ENCODE measurements around the gene TRH. TPM values are rescaled to one million over a fixed set of nuclear protein-coding genes. Genes with fewer than 3 reads are reported as not detected.

The TRH gene
- total RNA-seq, 4 donors from 2014 or later, result not detected

- Histone ChIP-seq H3K36me3 (no peaks in the 10 kb centered on the region), H3K27me3 (no peaks in the 10 kb centered on the region), H3K4me3 (no peak overlapping the region), H3K27ac (no peak overlapping the region), H3K4me1 (no peaks in the 10 kb centered on the region), H3K9me3 (peaks cover 0 to 4% (median 0%) of the 10 kb centered on the region in 4 donors)
- no peak for DNase-seq
- TF ChIP-seq POLR2A (IDR thresholded peaks at IDR 0.05), result no peak
- TF ChIP-seq, protein P1, sequence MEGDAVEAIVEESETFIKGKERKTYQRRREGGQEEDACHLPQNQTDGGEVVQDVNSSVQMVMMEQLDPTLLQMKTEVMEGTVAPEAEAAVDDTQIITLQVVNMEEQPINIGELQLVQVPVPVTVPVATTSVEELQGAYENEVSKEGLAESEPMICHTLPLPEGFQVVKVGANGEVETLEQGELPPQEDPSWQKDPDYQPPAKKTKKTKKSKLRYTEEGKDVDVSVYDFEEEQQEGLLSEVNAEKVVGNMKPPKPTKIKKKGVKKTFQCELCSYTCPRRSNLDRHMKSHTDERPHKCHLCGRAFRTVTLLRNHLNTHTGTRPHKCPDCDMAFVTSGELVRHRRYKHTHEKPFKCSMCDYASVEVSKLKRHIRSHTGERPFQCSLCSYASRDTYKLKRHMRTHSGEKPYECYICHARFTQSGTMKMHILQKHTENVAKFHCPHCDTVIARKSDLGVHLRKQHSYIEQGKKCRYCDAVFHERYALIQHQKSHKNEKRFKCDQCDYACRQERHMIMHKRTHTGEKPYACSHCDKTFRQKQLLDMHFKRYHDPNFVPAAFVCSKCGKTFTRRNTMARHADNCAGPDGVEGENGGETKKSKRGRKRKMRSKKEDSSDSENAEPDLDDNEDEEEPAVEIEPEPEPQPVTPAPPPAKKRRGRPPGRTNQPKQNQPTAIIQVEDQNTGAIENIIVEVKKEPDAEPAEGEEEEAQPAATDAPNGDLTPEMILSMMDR (IDR thresholded peaks at IDR 0.05), result no peak
These were observed 31.5 kb upstream of the TRH start for GRCh38 chr3:129943020-129943419.

DNA sequence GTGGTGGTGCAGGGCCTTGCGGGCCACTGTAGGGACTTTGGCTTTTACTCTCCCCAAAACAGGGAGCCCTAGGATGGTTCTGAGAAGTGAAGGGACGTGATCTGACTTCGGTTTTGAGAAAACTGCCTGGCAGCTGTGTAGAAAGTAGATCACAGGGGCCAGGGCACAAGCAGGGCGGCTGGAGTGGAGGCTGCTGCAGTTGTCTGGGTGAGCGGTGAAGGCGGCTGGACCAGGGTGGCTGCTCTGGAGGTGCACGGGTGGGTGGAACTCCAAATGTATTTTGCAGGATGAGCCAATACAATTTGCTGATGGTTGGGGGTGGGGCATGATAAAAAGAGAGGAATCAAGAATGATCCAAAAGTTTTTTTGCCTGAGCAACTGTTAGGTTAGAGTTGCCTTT is 29.8 kb upstream of the TRH start:
- Histone ChIP-seq H3K27ac (no peak overlapping the region), H3K36me3 (no peaks in the 10 kb centered on the region), H3K27me3 (no peaks in the 10 kb centered on the region), H3K4me3 (no peak overlapping the region), H3K9me3 (peaks cover 0 to 4% (median 0%) of the 10 kb centered on the region in 4 donors), H3K4me1 (no peaks in the 10 kb centered on the region)
- no peak for DNase-seq
- TF ChIP-seq, protein P1 (IDR thresholded peaks at IDR 0.05), result no peak
- no peak for TF ChIP-seq POLR2A (IDR thresholded peaks at IDR 0.05)

GRCh38 chr3:129947538-129948240 is 26.8 kb upstream of the TRH start:
- TF ChIP-seq, protein P1 (IDR thresholded peaks at IDR 0.05), result no peak
- TF ChIP-seq POLR2A (IDR thresholded peaks at IDR 0.05), result no peak
- H3K27me3 ChIP-seq, result no peaks in the 10 kb centered on the region
- H3K9me3 ChIP-seq, result peaks cover 0 to 4% (median 0%) of the 10 kb centered on the region in 4 donors
- H3K36me3 ChIP-seq, result no peaks in the 10 kb centered on the region
- no peak overlapping the region for H3K27ac ChIP-seq
- no peak overlapping the region for H3K4me3 ChIP-seq
- no peak for DNase-seq
- no peaks in the 10 kb centered on the region for H3K4me1 ChIP-seq

- H3K27me3 ChIP-seq, result no peaks in the 10 kb centered on the region
- H3K36me3 ChIP-seq, result no peaks in the 10 kb centered on the region
- no peak overlapping the region for H3K4me3 ChIP-seq
- no peak for TF ChIP-seq POLR2A (IDR thresholded peaks at IDR 0.05)
- TF ChIP-seq, protein P1 (IDR thresholded peaks at IDR 0.05), result no peak
- DNase-seq, result no peak
- peaks cover 0 to 4% (median 0%) of the 10 kb centered on the region in 4 donors for H3K9me3 ChIP-seq
- H3K27ac ChIP-seq, result no peak overlapping the region
- no peaks in the 10 kb centered on the region for H3K4me1 ChIP-seq
These were observed 24.0 kb upstream of the TRH start for GRCh38 chr3:129950318-129951046.

DNA sequence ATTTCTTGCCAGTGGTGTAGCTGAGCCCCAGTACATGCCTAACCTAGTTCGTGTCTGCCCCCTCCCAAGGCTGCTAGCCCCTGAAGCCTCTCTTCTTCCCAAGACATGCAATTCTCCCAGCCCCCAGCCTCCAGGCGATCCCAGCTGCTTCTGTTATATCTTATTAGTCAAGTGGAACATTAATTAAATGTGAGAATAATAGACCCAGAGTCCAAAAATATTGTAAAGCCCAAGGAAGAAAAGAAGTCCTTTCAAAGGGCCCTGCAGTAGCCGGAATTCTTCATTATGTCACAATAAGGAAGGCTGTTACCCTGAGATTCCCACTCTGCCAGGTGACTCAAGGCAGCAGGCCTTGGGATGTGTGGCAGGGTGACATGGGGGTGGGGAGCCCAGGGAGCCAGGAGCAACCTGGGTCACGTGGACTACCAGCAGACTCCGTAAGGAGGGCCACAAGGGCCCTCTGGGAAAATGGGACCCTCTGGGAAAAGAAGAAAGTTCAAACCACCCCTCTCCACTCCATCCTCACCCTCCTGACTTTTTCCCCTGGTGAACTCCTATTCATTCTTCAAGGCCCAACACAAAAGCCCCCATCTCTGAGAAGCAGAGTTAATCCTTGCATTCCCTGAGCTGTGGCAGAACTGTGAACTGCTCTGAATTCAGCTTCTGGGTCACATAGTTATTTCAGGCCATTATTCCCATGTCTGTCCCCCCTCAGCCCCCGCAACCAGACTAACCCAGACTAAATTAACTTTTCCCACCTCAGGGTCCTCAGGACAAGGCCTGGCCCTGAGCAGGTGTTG is 21.8 kb upstream of the TRH start:
- Histone ChIP-seq H3K36me3 (no peaks in the 10 kb centered on the region), H3K9me3 (no peaks in the 10 kb centered on the region), H3K4me1 (no peaks in the 10 kb centered on the region), H3K27ac (no peak overlapping the region), H3K4me3 (no peak overlapping the region), H3K27me3 (no peaks in the 10 kb centered on the region)
- TF ChIP-seq, protein P1 (IDR thresholded peaks at IDR 0.05), result no peak
- no peak for TF ChIP-seq POLR2A (IDR thresholded peaks at IDR 0.05)
- peak in 1 of 3 donors; percentile 7 for DNase-seq

Measured in Peyer's patch (tissue), 4 donors.